Chondrocyte (in vitro differentiated cells): ENCODE results near the gene AMER2. TPM values are rescaled to one million over a fixed set of nuclear protein-coding genes. Genes with fewer than 3 reads are reported as not detected.

Experiments
- DNase-seq: peaks from one replicate; pipeline ENCODE4 v3.0.0; 2021; ENCODE audit warnings: mixed read lengths, low spot score
- H3K27ac Mint-ChIP-seq: one replicate; pipeline ENCODE4 v1.8.0; 2021; ENCODE audit warnings: mild to moderate bottlenecking, moderate library complexity, mixed read lengths; ENCODE audit not compliant: unreplicated experiment
- H3K27me3 Mint-ChIP-seq: 2 replicates; pipeline ENCODE4 v1.8.0; 2021; ENCODE audit warnings: low read depth, mixed read lengths
- H3K36me3 Mint-ChIP-seq: 2 replicates; pipeline ENCODE4 v1.8.0; 2021; ENCODE audit warnings: low read depth, mixed read lengths
- H3K4me1 Mint-ChIP-seq: 2 replicates; pipeline ENCODE4 v1.8.0; 2021; ENCODE audit warnings: low read depth, mild to moderate bottlenecking, mixed read lengths
- H3K4me3 Mint-ChIP-seq: one replicate; pipeline ENCODE4 v1.8.0; 2021; ENCODE audit warnings: mild to moderate bottlenecking, moderate library complexity, mixed read lengths; ENCODE audit not compliant: unreplicated experiment
- H3K9me3 Mint-ChIP-seq: 2 replicates; pipeline ENCODE4 v1.8.0; 2021; ENCODE audit warnings: low read depth, mixed read lengths
- total RNA-seq: library from RNA; stranded (reverse); gene quantifications from 3 replicates; pipeline ENCODE4 v1.2.1, GENCODE V29; 2021
- TF ChIP-seq, protein P1 (sequence below): fragments of 200-600 bp; sonication (generic); IDR thresholded peaks from 2 replicates; pipeline ENCODE4 v1.5.0; 2021; ENCODE audit warnings: antibody characterized with exemption, mild to moderate bottlenecking, moderate library complexity

The AMER2 gene
- total RNA-seq, 1 donor from 2014 or later = not detected

DNA sequence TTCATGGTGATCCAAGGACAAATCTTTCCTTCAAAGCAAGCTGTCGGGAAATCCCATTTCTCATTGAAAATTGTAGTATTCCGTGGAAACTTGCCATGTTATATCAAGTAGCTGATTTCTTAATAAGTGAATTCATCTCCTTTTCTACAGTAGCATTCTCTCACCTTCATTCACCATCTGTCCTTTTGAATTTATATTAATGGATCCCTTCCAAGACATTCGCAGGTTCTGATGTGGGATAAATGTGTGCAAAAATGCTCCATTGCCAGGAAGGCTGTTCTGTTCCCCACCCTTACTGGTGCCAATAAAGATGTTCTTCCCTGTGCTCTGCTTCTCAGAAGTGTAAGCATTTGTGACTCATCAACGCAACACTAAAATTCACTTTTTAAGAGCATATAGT, 36.2 kb downstream of the AMER2 start:
- TF ChIP-seq, protein P1, sequence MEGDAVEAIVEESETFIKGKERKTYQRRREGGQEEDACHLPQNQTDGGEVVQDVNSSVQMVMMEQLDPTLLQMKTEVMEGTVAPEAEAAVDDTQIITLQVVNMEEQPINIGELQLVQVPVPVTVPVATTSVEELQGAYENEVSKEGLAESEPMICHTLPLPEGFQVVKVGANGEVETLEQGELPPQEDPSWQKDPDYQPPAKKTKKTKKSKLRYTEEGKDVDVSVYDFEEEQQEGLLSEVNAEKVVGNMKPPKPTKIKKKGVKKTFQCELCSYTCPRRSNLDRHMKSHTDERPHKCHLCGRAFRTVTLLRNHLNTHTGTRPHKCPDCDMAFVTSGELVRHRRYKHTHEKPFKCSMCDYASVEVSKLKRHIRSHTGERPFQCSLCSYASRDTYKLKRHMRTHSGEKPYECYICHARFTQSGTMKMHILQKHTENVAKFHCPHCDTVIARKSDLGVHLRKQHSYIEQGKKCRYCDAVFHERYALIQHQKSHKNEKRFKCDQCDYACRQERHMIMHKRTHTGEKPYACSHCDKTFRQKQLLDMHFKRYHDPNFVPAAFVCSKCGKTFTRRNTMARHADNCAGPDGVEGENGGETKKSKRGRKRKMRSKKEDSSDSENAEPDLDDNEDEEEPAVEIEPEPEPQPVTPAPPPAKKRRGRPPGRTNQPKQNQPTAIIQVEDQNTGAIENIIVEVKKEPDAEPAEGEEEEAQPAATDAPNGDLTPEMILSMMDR = no peak
- peaks cover 49% of the 10 kb centered on the region for H3K27me3 Mint-ChIP-seq
- H3K9me3 Mint-ChIP-seq = peaks cover 4% of the 10 kb centered on the region
- no peaks in the 10 kb centered on the region for H3K4me1 Mint-ChIP-seq
- no peak overlapping the region for H3K27ac Mint-ChIP-seq
- no peak overlapping the region for H3K4me3 Mint-ChIP-seq
- H3K36me3 Mint-ChIP-seq = no peaks in the 10 kb centered on the region
- DNase-seq = no peak

DNA sequence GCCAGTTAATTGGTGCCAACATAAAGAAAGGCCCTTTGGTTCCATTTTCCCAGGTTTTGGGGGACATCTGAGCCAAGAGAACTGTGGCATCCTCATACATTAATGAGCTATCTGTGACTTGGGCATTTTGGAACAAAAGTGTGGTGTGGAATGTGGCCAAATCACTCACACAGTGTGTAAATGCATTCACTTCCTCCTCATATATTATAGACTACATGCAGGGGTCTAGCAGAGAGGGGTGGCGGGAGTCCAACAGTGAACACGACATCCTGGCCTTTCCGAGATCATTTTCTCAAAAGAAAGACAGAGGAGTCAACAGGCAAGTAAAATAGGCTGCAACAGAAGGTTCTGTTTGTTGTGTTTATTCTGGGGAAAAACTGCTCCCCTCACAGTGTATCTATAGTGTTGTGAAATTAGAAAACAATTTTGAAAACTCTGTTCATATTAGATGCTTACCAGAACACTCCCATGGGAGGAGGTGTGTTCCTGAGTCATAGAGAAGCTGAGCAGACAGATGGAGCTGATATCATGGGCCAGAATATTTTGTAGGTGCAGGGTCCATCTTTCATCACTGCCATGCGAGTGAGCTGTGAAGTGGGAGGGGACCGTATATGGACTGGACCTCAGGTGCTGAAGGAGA, 39.2 kb downstream of the AMER2 start:
- H3K9me3 Mint-ChIP-seq = peaks cover 4% of the 10 kb centered on the region
- H3K36me3 Mint-ChIP-seq = no peaks in the 10 kb centered on the region
- H3K27me3 Mint-ChIP-seq = peaks cover 49% of the 10 kb centered on the region
- no peak overlapping the region for H3K4me3 Mint-ChIP-seq
- TF ChIP-seq, protein P1 = no peak
- no peak overlapping the region for H3K27ac Mint-ChIP-seq
- H3K4me1 Mint-ChIP-seq = no peaks in the 10 kb centered on the region
- DNase-seq = no peak

DNA sequence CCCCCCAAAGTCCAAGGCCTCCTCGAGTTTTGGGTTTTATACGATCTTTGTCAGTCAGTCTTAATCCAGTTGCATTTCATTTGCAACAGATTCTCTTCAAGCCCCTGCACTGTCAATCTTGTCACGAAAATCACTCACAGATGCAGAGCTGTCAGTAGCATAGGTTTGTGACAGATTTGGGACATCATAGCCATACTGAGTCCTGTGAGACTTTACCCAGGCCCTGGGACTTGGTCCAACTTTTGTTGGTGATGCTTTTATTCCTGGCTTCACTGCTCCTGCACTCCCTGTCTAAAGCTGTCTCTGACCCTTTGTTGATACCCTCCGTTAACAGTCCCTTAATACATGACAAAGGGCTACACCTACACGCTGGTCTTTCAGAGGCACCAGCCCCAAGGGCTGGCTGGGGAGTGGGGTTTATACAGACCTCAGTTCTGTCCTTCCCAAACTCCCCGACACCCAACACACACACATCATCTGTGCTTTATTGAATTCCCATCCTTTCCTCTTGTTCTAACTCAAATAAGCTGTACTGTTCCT, 40.1 kb downstream of the AMER2 start:
- H3K9me3 Mint-ChIP-seq = peaks cover 6% of the 10 kb centered on the region
- TF ChIP-seq, protein P1 = no peak
- no peak overlapping the region for H3K4me3 Mint-ChIP-seq
- H3K27ac Mint-ChIP-seq = no peak overlapping the region
- H3K36me3 Mint-ChIP-seq = no peaks in the 10 kb centered on the region
- no peak for DNase-seq
- no peaks in the 10 kb centered on the region for H3K4me1 Mint-ChIP-seq
- peaks cover 40% of the 10 kb centered on the region for H3K27me3 Mint-ChIP-seq

- peaks cover 36% of the 10 kb centered on the region for H3K27me3 Mint-ChIP-seq
- no peaks in the 10 kb centered on the region for H3K4me1 Mint-ChIP-seq
- H3K4me3 Mint-ChIP-seq = no peak overlapping the region
- no peaks in the 10 kb centered on the region for H3K36me3 Mint-ChIP-seq
- no peak for DNase-seq
- H3K27ac Mint-ChIP-seq = no peak overlapping the region
- peaks cover 12% of the 10 kb centered on the region for H3K9me3 Mint-ChIP-seq
- TF ChIP-seq, protein P1 = no peak
These were observed 41.1 kb downstream of the AMER2 start for GRCh38 chr13:25130944-25131343.

DNA sequence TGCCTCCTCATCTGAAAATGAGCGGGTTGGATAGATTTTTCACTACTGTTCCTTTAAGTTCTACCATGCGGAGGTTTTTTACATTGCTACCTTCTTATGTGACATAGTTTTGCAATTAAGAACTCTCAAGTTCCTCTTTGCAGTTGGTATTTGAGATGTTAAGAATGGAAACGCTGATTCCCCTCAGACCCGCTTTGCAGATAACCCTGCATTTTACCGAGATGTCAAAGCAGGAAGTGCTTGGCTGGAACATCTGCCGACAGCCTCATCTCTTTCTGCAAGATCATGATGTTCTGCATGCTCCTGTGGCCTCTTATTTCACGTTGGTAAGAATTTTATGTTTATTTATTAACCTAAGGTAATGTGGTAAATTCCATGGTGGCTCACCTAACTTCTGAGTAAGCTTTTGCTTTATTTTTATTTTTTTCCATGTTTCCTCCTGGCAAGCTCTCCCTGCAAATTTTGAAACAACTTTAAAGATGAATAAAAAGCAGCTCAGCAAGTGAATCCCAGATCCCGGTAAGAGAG, 53.6 kb downstream of the AMER2 start:
- no peak for DNase-seq
- TF ChIP-seq, protein P1 = no peak
- no peaks in the 10 kb centered on the region for H3K36me3 Mint-ChIP-seq
- no peaks in the 10 kb centered on the region for H3K4me1 Mint-ChIP-seq
- no peak overlapping the region for H3K27ac Mint-ChIP-seq
- H3K27me3 Mint-ChIP-seq = peaks cover 30% of the 10 kb centered on the region
- H3K4me3 Mint-ChIP-seq = no peak overlapping the region
- H3K9me3 Mint-ChIP-seq = peaks cover 15% of the 10 kb centered on the region
